ENCODE results near the gene APBA2. TPM values are rescaled to one million over a fixed set of nuclear protein-coding genes. Genes with fewer than 3 reads are reported as not detected.

The APBA2 gene
- total and polyA plus RNA-seq, 10 of the 15 experiments (the other 5 are each of a cell fraction or from before 2014, with no cell fraction given): 0.06 to 0.26 (median 0.07) TPM; not detected in 7

DNA sequence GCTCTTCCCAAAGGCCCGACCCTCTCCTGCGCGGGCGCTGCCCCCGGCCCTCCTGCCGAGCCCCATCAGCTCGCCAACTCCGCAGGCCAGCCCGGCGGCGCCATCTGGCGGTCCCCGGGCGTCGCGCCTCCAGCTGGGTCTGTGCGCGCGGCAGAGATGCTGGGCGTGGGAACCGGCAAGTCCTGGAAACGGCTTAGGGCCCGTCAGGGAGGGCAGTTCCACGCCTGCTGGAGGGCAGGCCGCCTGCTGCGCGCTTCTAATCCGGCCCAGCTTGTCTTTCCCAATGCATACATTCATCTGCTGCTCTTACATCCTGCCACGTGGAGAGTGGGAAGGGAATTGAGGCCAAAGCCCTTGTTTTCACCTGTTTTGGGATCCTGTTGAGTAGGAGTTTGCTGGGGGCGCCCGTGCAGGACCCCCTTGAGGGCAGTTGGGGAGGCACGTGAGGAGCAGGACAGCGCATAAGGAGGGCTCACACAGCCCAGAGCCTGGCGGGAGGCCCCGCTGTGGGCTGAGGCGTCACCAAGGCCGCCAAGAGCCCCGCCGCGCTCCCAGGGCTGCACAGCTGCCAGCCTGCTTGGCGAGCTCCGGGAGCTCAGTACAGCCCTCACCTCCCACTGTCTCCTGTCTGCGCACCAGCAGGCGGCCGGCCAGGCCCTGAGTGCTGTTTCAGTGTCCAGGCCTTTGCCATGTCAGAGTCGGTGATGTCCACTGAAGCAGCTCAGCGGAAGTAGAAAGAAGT is 218.2 kb downstream of the APBA2 start (continued):
- TF ChIP-seq STAT3 (IDR thresholded peaks at IDR 0.05; ENCODE audit: low read depth, low read length): no peak
- TF ChIP-seq RAD51 (IDR thresholded peaks at IDR 0.05): no peak
- TF ChIP-seq, protein P1, sequence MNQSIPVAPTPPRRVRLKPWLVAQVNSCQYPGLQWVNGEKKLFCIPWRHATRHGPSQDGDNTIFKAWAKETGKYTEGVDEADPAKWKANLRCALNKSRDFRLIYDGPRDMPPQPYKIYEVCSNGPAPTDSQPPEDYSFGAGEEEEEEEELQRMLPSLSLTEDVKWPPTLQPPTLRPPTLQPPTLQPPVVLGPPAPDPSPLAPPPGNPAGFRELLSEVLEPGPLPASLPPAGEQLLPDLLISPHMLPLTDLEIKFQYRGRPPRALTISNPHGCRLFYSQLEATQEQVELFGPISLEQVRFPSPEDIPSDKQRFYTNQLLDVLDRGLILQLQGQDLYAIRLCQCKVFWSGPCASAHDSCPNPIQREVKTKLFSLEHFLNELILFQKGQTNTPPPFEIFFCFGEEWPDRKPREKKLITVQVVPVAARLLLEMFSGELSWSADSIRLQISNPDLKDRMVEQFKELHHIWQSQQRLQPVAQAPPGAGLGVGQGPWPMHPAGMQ (IDR thresholded peaks at IDR 0.05; ENCODE audit: borderline replicate concordance): no peak
- TF ChIP-seq, protein P2, sequence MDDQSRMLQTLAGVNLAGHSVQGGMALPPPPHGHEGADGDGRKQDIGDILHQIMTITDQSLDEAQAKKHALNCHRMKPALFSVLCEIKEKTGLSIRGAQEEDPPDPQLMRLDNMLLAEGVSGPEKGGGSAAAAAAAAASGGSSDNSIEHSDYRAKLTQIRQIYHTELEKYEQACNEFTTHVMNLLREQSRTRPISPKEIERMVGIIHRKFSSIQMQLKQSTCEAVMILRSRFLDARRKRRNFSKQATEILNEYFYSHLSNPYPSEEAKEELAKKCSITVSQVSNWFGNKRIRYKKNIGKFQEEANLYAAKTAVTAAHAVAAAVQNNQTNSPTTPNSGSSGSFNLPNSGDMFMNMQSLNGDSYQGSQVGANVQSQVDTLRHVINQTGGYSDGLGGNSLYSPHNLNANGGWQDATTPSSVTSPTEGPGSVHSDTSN (IDR thresholded peaks at IDR 0.05; ENCODE audit: insufficient replicate concordance, low read depth, low read length): no peak
- TF ChIP-seq SIN3A (IDR thresholded peaks at IDR 0.05; ENCODE audit: low read depth, low read length): no peak
- no peak for TF ChIP-seq ZNF207 (IDR thresholded peaks at IDR 0.05; ENCODE audit: borderline replicate concordance)
- TF ChIP-seq, protein P3, sequence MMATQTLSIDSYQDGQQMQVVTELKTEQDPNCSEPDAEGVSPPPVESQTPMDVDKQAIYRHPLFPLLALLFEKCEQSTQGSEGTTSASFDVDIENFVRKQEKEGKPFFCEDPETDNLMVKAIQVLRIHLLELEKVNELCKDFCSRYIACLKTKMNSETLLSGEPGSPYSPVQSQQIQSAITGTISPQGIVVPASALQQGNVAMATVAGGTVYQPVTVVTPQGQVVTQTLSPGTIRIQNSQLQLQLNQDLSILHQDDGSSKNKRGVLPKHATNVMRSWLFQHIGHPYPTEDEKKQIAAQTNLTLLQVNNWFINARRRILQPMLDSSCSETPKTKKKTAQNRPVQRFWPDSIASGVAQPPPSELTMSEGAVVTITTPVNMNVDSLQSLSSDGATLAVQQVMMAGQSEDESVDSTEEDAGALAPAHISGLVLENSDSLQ (IDR thresholded peaks at IDR 0.05): no peak
- TF ChIP-seq, protein P4, sequence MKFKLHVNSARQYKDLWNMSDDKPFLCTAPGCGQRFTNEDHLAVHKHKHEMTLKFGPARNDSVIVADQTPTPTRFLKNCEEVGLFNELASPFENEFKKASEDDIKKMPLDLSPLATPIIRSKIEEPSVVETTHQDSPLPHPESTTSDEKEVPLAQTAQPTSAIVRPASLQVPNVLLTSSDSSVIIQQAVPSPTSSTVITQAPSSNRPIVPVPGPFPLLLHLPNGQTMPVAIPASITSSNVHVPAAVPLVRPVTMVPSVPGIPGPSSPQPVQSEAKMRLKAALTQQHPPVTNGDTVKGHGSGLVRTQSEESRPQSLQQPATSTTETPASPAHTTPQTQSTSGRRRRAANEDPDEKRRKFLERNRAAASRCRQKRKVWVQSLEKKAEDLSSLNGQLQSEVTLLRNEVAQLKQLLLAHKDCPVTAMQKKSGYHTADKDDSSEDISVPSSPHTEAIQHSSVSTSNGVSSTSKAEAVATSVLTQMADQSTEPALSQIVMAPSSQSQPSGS (IDR thresholded peaks at IDR 0.05; ENCODE audit: low read length): no peak
- TF ChIP-seq ZZZ3 (IDR thresholded peaks at IDR 0.05; ENCODE audit: control insufficient read depth, insufficient read length, low read depth): no peak
- TF ChIP-seq FOXM1 (IDR thresholded peaks at IDR 0.05; ENCODE audit: low read depth, low read length): no peak
- TF ChIP-seq ETV6 (conservative IDR thresholded peaks at IDR 0.05 in 1 of 2, IDR thresholded peaks at IDR 0.05 in 1 of 2; ENCODE audit: borderline replicate concordance in 1 of 2, low read depth in 1 of 2): no peak
- TF ChIP-seq IRF4 (IDR thresholded peaks at IDR 0.05; ENCODE audit: low read depth, low read length): no peak
- no peak for TF ChIP-seq CHD2 (IDR thresholded peaks at IDR 0.05; ENCODE audit: borderline replicate concordance, low read depth, low read length)
- no peak for TF ChIP-seq FOS (IDR thresholded peaks at IDR 0.05; ENCODE audit: borderline replicate concordance, extremely low read depth, insufficient read length)
- TF ChIP-seq NR2F1 (conservative IDR thresholded peaks at IDR 0.05): no peak
- no peak for TF ChIP-seq CBX5 (IDR thresholded peaks at IDR 0.05; ENCODE audit: low read depth)
- TF ChIP-seq, protein P5, sequence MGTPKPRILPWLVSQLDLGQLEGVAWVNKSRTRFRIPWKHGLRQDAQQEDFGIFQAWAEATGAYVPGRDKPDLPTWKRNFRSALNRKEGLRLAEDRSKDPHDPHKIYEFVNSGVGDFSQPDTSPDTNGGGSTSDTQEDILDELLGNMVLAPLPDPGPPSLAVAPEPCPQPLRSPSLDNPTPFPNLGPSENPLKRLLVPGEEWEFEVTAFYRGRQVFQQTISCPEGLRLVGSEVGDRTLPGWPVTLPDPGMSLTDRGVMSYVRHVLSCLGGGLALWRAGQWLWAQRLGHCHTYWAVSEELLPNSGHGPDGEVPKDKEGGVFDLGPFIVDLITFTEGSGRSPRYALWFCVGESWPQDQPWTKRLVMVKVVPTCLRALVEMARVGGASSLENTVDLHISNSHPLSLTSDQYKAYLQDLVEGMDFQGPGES (IDR thresholded peaks at IDR 0.05): no peak
- 0 out of 2 replicates have a peak, but pooled peaks have one; percentile 13 for TF ChIP-seq TCF12 (IDR thresholded peaks at IDR 0.05; ENCODE audit: low read depth, low read length)
- TF ChIP-seq, protein P6, sequence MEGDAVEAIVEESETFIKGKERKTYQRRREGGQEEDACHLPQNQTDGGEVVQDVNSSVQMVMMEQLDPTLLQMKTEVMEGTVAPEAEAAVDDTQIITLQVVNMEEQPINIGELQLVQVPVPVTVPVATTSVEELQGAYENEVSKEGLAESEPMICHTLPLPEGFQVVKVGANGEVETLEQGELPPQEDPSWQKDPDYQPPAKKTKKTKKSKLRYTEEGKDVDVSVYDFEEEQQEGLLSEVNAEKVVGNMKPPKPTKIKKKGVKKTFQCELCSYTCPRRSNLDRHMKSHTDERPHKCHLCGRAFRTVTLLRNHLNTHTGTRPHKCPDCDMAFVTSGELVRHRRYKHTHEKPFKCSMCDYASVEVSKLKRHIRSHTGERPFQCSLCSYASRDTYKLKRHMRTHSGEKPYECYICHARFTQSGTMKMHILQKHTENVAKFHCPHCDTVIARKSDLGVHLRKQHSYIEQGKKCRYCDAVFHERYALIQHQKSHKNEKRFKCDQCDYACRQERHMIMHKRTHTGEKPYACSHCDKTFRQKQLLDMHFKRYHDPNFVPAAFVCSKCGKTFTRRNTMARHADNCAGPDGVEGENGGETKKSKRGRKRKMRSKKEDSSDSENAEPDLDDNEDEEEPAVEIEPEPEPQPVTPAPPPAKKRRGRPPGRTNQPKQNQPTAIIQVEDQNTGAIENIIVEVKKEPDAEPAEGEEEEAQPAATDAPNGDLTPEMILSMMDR (IDR thresholded peaks at IDR 0.05 in 2 of 3, conservative IDR thresholded peaks at IDR 0.05 in 1 of 3; ENCODE audit: control insufficient read depth in 2 of 3, extremely low read depth in 1 of 3, insufficient read depth in 1 of 3, low read depth in 3 of 3, low read length in 3 of 3): peak; percentile 62 to 83 (median 68); a peak in 5 of 6 replicates
- 0 out of 2 replicates have a peak, but pooled peaks have one; percentile 58 for TF ChIP-seq TCF3 (IDR thresholded peaks at IDR 0.05; ENCODE audit: borderline replicate concordance, insufficient read depth, low read depth, low read length)
